GM12872 (cell line): ENCODE results near the gene IL1RAPL2.

Experiments
- CTCF ChIP-seq: IDR thresholded peaks from 3 replicates; pipeline ENCODE4 v1.5.1; 2011; ENCODE audit warnings: low read depth, mild to moderate bottlenecking, low read length, moderate library complexity; ENCODE audit not compliant: insufficient read depth

Gene IL1RAPL2

DNA sequence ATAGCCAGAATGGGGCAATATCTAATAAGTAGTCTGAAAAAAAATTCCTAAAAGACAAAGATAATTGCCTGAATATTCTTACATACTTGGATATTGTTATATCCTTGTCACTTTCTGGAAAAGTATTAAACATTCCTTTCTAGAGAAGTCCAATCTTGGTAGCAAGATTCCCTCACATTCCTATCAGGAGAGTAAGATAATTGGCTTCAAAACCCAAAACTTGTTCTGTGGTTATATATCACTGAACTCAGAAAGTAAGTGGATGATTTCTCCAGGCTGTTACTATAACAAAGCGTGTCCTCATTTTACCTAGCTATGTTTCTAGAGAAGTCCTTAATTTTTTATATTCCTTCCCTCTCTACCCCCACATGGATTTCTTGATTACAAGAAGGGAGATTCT, 700.5 kb downstream of the IL1RAPL2 start:
- TF ChIP-seq CTCF = no peak

- no peak for TF ChIP-seq CTCF
Observed at GRCh38 chrX:105267167-105267566, 701.2 kb downstream of the IL1RAPL2 start.

DNA sequence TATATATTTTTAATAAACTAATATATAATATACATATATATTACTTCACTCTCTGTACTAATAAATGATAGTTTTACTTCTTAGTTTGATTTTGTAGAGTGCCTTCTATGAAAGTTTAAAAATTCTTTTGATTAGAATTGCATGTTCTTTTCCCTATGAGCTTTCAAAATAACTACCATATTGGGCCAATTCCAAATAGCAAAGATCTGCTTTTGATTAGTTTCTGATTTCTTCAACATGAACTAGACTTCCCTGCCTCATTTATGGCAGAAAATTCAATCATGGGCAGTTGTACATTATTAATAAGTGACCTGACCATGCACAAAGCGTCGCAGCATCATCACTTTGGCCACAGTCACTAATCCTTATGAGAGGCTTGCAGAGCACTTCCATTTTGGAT, 703.4 kb downstream of the IL1RAPL2 start:
- TF ChIP-seq CTCF = no peak

DNA sequence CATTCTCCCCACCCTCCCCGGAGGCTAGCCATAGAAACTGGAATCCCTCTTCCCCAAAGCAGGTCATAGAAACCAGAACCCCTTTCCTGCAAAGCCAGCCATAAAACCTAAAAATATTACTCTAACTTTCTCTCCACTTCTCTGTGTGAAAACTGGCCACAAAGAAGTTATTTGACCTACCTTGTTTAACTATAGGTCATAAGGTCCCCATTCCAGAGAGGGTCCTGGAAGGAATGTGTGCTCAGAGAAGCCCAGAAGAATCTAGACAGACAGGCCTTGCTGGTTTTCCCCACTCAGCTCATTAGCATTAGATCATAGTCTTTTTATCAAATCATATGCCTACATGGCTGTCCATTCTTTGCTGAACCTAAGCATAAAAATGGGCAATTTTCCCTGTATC, 707.3 kb downstream of the IL1RAPL2 start:
- TF ChIP-seq CTCF = no peak

GRCh38 chrX:105274091-105274490, 708.1 kb downstream of the IL1RAPL2 start:
- TF ChIP-seq CTCF = no peak

GRCh38 chrX:105277132-105277531, 711.1 kb downstream of the IL1RAPL2 start:
- TF ChIP-seq CTCF = no peak

DNA sequence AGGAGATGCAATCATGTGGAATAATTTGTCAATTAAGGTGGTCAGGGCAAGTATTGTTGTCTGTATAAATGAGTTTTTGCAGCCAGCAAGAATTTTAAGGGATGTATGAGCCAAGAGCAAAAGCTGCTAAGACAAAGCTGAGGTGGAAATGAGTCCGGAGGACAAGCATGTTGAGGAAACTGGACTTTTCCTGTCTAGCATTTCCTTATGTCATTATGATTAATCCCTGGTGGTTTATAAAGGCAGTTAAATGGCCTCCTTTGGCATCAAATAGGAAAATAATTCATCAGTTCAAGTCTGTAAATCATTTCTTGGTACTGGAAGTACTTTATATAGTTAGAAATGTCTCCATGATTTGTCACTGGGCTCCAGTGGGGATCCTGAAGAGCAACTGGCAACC, 716.1 kb downstream of the IL1RAPL2 start:
- no peak for TF ChIP-seq CTCF

DNA sequence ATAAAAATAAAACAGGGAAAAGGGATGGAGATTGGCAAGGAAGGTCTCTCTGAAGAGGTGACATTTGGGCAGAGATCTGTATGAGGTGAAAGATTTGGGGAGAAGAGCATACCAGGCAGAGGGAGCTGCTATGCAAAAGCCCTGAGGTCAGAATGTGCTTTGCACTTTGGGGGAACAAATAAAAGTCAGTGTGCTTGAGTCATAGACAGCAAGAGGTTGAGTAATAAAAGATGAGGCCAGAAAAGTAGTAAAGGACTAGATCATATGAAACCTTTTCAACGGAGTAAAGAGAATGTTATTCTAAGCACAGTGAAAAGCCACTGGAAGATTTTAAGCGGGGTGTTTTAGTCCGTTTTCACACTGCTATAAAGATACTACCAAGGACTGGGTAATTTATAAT, 731.0 kb downstream of the IL1RAPL2 start:
- TF ChIP-seq CTCF = no peak
